ENCODE results near the gene ZMAT5.

GRCh38 chr22:29703569-29704195 lies 63.1 kb downstream of the ZMAT5 start:
- TF ChIP-seq CTCF (tag by site-specific recombination; IDR thresholded peaks at IDR 0.05) (no peak), REST (tag by site-specific recombination; IDR thresholded peaks at IDR 0.05) (no peak), ZFP69B (tag by site-specific recombination; IDR thresholded peaks at IDR 0.05) (no peak), ZNF274 (IDR thresholded peaks at IDR 0.05; ENCODE audit: low read length) (no peak), ZNF274 (tag by site-specific recombination; IDR thresholded peaks at IDR 0.05; ENCODE audit: borderline replicate concordance) (no peak), PRDM10 (tag by site-specific recombination; IDR thresholded peaks at IDR 0.05) (no peak), ZNF350 (tag by site-specific recombination; IDR thresholded peaks at IDR 0.05) (no peak), ZNF394 (tag by site-specific recombination; IDR thresholded peaks at IDR 0.05; ENCODE audit: borderline replicate concordance) (no peak), ZNF302 (tag by site-specific recombination; IDR thresholded peaks at IDR 0.05; ENCODE audit: low read depth) (no peak), ZNF624 (tag by site-specific recombination; IDR thresholded peaks at IDR 0.05) (no peak), ZNF639 (tag by site-specific recombination; IDR thresholded peaks at IDR 0.05) (no peak), ZNF398 (tag by site-specific recombination; IDR thresholded peaks at IDR 0.05) (no peak), ZNF132 (tag by site-specific recombination; IDR thresholded peaks at IDR 0.05; ENCODE audit: borderline replicate concordance) (no peak), SP2 (tag by site-specific recombination; IDR thresholded peaks at IDR 0.05) (no peak)

Measured in HEK293 (cell line).